DND-41 (cell line): ENCODE measurements around the gene CACNA1E.

Experiments used
- ATAC-seq: fragments of 200-7000 bp; cut with Tn5 transposase; 3 replicates; pipeline ENCODE4 v1.9.1; 2021; ENCODE audit warnings: low read depth; ENCODE audit not compliant: insufficient read depth
- DNase-seq: peaks from one replicate; pipeline ENCODE4 v3.0.0-alpha.2; 2020
- H2AFZ ChIP-seq: 2 replicates; pipeline ENCODE4 v1.6.0; 2012; ENCODE audit warnings: low read depth, low read length
- H3K27ac ChIP-seq: 2 replicates; pipeline ENCODE4 v1.5.1; 2012; ENCODE audit warnings: low read length, inconsistent platforms
- H3K27me3 ChIP-seq: fragments of 200-600 bp; sonication (generic); 2 replicates; pipeline ENCODE4 v1.6.0; 2012; ENCODE audit warnings: low read length, mild to moderate bottlenecking, inconsistent platforms; ENCODE audit not compliant: insufficient read depth, poor library complexity
- H3K36me3 ChIP-seq: 2 replicates; pipeline ENCODE4 v1.5.1; 2012; ENCODE audit warnings: low read length, inconsistent platforms; ENCODE audit not compliant: insufficient read depth
- H3K4me1 ChIP-seq: 2 replicates; pipeline ENCODE4 v1.5.1; 2012; ENCODE audit warnings: mild to moderate bottlenecking, low read length; ENCODE audit not compliant: insufficient read depth
- H3K4me2 ChIP-seq: 2 replicates; pipeline ENCODE4 v1.6.0; 2012; ENCODE audit warnings: mild to moderate bottlenecking, moderate library complexity, low read length, inconsistent platforms; ENCODE audit not compliant: insufficient read depth
- H3K4me3 ChIP-seq, 2 experiments: fragments of 200-600 bp in 1 of 2; shearing (Covaris generic) in 1 of 2; 2 replicates each; pipeline ENCODE4 v1.5.1; 2012 to 2016; ENCODE audit warnings: inconsistent platforms in 2 of 2, low read length in 2 of 2, mild to moderate bottlenecking in 2 of 2, low read depth in 1 of 2, moderate library complexity in 1 of 2
- H3K79me2 ChIP-seq: 2 replicates; pipeline ENCODE4 v1.6.0; 2012; ENCODE audit warnings: low read length, inconsistent platforms; ENCODE audit not compliant: insufficient read depth
- H3K9ac ChIP-seq: 2 replicates; pipeline ENCODE4 v1.6.0; 2012; ENCODE audit warnings: low read depth, mild to moderate bottlenecking, inconsistent platforms, low read length, moderate library complexity
- H3K9me3 ChIP-seq: 2 replicates; pipeline ENCODE4 v1.5.1; 2012; ENCODE audit warnings: low read length, moderate library complexity, mild to moderate bottlenecking, inconsistent platforms; ENCODE audit not compliant: insufficient read depth, severe bottlenecking
- H4K20me1 ChIP-seq: 2 replicates; pipeline ENCODE4 v1.6.0; 2012; ENCODE audit warnings: low read length; ENCODE audit not compliant: insufficient read depth
- CTCF ChIP-seq: IDR thresholded peaks from 2 replicates; pipeline ENCODE4 v1.5.1; 2012; ENCODE audit warnings: borderline replicate concordance, low read length, moderate library complexity, mild to moderate bottlenecking; ENCODE audit not compliant: poor library complexity, severe bottlenecking; ENCODE audit errors: extremely low read depth
- EZH2 ChIP-seq: IDR thresholded peaks from 3 replicates; pipeline ENCODE4 v1.6.1; 2012; ENCODE audit warnings: borderline replicate concordance, low read depth, mild to moderate bottlenecking, moderate library complexity, low read length, inconsistent platforms; ENCODE audit not compliant: severe bottlenecking

CACNA1E gene

GRCh38 chr1:181783208-181783607 lies 299.9 kb downstream of the CACNA1E start:
- ATAC-seq (no peak), DNase-seq (no peak)
- H3K4me2 ChIP-seq = no peak overlapping the region
- no peak overlapping the region for H2AFZ ChIP-seq
- H3K9me3 ChIP-seq = no peaks in the 10 kb centered on the region
- peaks cover 3% of the 10 kb centered on the region for H3K27me3 ChIP-seq
- no peak for TF ChIP-seq CTCF
- no peak for TF ChIP-seq EZH2
- H3K36me3 ChIP-seq = no peaks in the 10 kb centered on the region
- no peak overlapping the region for H3K9ac ChIP-seq
- no peak overlapping the region for H3K27ac ChIP-seq
- no peaks in the 10 kb centered on the region for H3K4me1 ChIP-seq
- no peaks in the 10 kb centered on the region for H4K20me1 ChIP-seq
- H3K4me3 ChIP-seq = no peak overlapping the region
- H3K79me2 ChIP-seq = no peaks in the 10 kb centered on the region

- TF ChIP-seq CTCF = no peak
- TF ChIP-seq EZH2 = no peak
- H3K79me2 ChIP-seq = no peaks in the 10 kb centered on the region
- DNase-seq (no peak), ATAC-seq (no peak)
- H3K27ac ChIP-seq = no peak overlapping the region
- H3K9ac ChIP-seq = no peak overlapping the region
- no peaks in the 10 kb centered on the region for H3K4me1 ChIP-seq
- H4K20me1 ChIP-seq = no peaks in the 10 kb centered on the region
- H3K36me3 ChIP-seq = no peaks in the 10 kb centered on the region
- peaks cover 3% of the 10 kb centered on the region for H3K27me3 ChIP-seq
- H3K4me2 ChIP-seq = no peak overlapping the region
- H3K4me3 ChIP-seq = no peak overlapping the region
- no peak overlapping the region for H2AFZ ChIP-seq
- no peaks in the 10 kb centered on the region for H3K9me3 ChIP-seq
These were observed 300.8 kb downstream of the CACNA1E start for GRCh38 chr1:181784039-181784683.

GRCh38 chr1:181789395-181789794 lies 306.1 kb downstream of the CACNA1E start:
- DNase-seq = no peak

More at GRCh38 chr1:181789395-181789794, 306.1 kb downstream of the CACNA1E start:
- TF ChIP-seq EZH2 (no peak), CTCF (no peak)
- Histone ChIP-seq H3K9ac (no peak overlapping the region), H3K4me3 (no peak overlapping the region), H2AFZ (no peak overlapping the region), H3K4me2 (no peak overlapping the region), H3K9me3 (no peaks in the 10 kb centered on the region), H3K4me1 (no peaks in the 10 kb centered on the region), H3K36me3 (no peaks in the 10 kb centered on the region), H4K20me1 (no peaks in the 10 kb centered on the region), H3K27me3 (peaks cover 22% of the 10 kb centered on the region), H3K27ac (no peak overlapping the region), H3K79me2 (no peaks in the 10 kb centered on the region)
- ATAC-seq = no peak
